ENCODE results near the gene CARD9.
A peak's percentile ranks its signal among the peaks of the same experiment; 100 is the strongest.
"Not testable (repeated sequence)": the region's sequence is repeated elsewhere in the genome, so short reads cannot be mapped to it uniquely, and the experiment has no call there.

Gene CARD9

DNA sequence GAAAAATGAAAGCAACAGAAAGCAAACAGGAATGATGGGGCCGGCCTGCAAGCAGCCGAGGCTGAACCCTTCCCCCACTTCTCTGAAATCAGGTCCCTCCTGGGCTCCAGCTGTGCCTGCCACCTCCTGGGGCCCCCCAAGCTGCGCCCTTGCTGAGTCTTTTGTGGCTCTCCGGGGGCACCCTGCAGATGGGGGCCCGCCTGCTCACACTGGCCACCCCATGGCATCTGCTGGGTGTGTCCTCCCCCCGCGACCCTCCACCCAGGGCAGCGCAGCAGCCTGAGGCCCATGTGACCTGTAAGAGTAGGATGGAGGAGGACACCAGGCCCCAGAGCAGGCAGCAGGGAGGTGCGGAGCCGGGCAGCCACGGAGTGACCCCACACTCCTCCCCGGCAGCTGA, 40.4 kb downstream of the CARD9 start:
- DNase-seq, result no peak

DNA sequence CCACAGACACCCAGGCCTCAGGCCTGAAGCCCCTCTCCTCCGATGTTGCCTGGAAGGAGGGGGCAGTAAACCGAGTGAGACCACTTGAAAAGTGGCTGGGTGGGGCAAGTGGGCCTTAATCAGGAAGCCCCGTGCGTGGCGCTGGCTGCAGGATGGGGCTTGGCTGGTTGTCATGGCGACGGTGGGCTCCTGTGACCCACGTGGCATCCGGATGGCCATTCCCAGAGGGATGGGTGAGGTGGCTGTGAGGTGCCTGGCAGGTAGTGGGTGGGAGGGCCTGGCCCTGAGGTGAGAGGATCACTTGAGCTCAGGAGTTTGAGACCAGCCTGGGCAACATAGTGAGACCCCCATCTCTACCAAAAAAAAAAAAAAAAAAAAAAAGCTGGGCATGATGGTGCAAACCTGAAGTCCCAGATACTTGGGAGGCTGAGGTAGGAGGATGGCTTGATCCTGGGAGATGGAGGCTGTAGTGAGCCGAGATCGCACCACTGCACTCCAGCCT, 40.9 kb downstream of the CARD9 start:
- DNase-seq, result no peak

DNA sequence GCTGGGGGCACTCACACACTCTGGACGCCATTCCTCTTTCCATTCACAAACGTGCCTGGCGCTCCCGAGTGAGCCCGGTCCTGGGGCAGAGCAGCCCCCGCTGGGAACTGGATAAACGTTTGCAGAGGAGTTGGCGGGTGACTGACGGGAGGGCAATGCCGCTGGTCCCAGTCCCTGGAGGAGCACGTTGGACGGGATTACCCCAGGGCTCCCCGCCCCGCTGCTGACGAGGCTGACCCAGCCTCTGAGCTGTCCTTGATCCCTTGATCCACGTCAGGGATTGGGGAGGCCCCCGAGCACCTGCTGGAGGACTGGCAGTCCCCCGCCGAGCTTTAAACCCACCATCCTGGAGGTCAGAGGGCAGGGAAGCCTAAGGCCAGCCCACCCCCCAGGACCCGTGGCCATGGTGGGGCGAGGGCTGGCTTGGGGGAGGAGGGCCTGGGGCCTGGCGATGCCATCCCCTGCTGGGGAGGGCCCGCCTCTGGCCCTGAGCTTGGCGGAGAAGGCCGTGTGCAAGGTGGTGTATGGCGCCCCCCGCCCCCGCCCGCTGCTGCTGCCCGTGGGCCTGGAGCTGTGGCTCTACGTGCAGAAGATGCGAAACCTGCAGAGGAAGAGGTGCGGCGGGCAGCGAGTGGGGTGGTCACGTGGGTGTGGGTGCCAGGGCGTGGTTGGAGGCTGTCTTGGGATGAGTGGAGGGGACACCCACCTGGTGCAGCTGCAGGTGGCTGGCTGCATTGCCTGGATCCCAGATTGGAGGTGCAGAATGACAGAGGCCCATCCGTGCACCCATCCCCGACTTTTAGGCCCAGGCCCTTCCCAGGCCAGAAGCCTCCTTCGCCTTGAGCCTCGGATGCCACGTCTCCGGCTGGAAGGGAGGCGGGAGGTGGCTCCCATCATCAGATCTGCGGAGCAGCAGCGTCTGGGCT, 41.6 kb downstream of the CARD9 start:
- DNase-seq, result no peak

DNA sequence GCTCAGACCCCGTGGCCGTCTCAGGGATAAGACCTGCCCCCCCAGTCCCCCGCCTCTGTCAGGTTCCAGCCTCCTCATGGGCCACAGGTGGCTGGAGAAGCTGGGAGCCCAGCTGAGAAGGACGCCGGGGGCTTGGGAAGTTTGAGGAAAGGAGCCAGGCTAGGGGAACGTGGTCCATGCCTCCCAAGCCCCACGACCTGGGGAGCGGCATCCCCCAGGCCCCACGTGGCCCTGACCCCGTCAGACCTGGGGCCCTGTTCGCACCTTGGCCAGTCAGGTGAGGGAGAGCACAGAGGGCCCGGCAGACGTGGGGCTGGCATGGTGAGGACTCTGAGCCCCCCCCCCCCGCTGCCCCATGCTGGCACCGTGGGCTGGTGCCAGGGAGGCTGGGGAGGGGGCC, 42.4 kb downstream of the CARD9 start:
- DNase-seq, result no peak

DNA sequence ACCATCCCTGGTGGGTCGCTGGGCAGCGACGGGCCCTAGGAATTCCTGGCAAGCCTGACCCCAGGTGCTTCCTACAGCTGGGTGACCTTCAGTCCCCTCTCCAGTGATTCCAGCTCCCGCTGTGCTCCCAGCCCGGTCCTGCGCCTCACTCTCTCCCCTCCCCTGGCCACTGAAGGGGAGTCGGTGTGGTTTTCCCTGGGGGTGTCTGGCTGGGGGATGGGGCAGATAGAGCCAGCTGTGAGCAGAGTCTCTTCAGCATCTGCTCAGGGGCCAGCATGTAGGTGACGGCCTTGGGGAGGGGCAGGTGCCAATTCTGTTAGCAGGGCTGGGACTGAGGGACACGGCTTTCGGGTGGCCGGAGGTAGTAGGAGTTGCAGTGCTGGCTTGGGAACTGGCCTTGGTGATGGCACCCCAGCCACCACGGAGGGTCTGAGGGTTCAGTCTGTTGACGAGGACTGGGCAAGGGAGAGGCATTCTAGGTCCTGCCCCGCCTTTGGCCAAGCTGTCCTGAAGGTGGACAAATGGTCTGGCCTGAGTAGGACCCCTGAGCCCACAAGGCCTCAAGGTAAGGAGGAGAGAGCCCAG, 43.0 kb downstream of the CARD9 start:
- DNase-seq, result no peak

DNA sequence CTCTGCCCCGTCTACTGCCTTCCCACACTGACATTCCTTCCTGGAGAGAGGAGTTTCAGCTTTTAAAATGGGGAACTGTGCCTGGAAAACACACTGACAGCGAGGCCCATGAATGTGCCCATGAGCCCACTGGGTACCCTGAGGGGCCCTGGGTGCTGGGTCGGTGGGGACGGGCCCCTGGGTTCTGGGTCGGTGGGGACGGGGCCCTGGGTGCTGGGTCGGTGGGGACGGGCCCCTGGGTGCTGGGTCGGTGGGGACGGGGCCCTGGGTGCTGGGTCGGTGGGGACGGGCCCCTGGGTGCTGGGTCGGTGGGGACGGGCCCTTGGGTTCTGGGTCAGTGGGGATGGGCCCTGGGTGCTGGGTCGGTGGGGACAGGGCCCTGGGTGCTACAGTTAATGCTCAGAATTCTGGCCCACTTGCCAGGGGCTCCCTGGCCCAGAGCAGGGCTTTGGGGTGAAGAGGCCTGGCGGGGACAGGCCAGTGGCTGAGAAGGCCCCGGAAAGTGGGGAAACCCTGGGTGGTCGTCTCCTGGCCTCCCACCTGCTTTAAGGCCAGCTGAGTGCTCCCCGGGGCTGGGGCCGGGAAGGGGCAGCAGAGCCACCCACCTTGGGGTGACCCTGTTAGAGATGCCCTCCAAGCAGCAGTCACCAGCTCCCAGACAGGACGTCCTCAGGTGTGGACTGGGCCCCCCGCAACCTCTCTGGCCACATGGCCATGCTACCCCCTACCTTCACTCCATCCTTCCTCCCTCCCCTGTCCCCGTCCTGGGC, 43.6 kb downstream of the CARD9 start:
- no peak for DNase-seq

DNA sequence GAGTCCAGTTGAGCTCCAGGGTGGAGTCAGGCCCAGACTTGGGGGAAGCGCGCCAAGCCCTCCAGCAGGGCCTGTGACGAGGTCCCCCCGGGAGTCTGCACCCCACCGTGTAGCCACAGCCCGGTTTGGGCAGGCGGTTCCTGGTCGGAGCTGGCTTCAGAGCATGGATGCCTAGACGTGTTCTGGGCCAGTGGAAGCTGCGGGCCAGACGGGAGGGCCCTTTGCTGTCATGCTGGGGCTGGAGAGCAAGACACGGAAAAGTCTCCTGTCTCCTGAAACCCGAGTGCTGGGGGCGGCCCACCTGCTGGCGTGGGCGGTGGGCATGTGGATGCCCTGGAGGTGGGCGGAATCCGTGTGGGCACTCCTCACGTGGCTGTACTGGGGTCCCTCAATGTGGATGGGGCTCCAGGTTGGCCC, 44.2 kb downstream of the CARD9 start:
- DNase-seq, result no peak

DNA sequence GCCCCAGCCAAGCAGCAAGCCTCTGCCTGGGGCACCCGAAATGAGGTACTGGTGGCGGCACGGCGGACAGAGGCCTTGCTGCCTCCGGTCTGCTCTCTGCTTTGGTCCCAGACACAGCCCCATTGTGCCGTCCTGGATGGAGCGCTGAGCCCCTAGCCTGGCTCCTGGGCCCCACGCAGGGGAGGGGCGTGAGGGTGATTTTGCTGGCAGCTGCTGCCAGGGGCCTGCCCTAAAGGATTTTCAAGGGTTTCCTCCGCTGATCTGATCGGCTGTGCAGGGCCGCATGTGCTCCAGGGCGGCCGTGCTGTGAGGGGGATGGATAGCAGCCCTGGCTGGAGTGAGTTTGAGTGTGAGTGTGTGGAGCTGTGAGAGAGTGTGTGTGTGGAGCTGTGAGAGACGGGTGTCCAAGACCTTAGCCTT, 44.8 kb downstream of the CARD9 start:
- no peak for DNase-seq

DNA sequence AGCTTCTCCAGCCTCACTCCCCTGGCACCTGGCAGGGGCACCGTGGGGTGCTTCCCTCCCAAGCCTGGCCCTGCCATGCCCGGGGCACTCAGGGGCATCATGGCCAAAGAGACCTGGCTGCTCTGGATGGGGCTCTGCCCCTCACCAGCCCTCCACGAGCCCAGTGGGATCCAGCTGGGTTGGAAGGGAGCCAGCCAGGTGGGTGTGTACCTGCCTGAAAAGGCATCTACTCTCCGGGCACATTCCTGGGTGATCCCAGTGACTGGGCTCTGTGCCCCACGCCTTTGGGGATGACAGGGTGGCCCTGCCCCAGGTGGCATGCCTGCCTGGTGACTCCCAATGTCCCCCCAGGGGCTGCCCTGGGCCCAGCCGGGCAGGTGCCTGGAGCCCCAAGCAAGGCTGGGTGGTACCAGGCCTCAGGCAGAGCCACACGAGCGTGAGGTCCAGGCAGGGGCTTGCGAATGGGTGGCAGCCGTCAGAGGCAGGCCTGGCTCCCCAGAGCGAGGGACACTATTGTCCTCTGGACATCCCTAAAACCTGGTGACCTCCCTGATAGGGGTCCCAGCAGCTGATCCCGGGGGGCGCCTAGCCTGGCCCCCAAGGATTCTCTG, 45.4 kb downstream of the CARD9 start:
- DNase-seq, result no peak

DNA sequence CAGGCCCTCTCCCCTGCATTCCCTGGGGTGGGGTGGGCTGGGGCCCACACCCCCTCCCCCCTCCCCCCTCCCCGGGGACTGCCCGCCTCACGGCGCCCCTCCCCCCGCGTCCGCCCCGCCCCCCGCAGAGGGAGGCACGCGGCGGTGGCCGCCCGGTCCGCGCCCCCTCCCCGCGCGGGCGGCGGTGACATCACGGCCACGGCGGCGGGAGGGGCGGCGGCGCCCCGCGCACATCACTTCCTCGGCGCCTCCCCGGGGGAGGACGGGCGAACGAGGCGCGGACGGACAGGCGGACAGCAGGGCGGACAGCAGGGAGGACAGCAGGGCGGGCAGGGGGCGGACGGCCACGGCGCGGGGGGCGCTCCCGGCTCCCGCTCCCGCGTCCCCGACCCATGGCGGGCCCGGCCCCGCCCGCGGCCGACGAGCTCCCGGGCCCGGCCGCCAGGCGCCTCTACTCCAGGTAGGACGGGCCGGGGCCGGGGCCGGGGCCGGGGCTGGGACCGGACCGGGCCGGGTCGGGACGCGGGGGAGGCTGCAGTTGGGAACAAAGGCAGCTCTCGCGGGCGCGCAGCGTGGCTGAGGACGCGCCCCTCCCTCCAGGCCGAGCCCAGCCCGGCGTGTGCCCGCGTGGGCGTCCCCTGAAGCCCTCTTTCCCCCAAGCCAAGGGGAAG, 46.0 kb downstream of the CARD9 start, which contains the start of gene GPSM1:
GPSM1 (plus strand) TSS at position 236 of the 671 bp plus-strand sequence; CDS start at position 393, 157 bp downstream.
- DNase-seq, result no peak

DNA sequence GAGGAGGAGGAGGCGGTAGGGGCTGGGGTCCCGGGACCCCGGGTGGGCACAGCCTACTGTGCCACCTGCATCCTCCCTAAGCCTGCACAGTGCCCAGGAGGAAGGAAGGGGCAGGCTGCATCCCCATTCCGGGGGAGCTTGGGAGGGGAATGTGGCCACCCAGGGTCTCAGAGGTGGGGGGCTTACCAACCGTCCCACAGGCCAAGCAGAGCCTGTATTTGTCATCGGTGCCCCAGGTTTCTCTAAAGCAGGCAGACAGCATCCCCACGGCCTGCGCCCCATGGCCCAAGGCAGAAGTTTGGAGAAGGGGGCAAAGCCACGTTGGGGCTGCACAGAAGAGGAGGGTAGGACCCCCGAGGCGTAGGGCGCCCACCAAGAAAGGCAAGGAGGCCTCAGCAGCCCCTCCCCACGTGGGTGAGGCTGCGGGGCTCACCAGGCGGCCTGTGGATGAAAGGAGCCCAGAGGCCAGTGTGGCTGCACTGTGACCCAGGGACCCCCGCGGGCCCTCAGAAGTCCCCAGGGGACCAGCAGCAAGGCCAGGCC, 46.6 kb downstream of the CARD9 start:
- DNase-seq, result no peak

DNA sequence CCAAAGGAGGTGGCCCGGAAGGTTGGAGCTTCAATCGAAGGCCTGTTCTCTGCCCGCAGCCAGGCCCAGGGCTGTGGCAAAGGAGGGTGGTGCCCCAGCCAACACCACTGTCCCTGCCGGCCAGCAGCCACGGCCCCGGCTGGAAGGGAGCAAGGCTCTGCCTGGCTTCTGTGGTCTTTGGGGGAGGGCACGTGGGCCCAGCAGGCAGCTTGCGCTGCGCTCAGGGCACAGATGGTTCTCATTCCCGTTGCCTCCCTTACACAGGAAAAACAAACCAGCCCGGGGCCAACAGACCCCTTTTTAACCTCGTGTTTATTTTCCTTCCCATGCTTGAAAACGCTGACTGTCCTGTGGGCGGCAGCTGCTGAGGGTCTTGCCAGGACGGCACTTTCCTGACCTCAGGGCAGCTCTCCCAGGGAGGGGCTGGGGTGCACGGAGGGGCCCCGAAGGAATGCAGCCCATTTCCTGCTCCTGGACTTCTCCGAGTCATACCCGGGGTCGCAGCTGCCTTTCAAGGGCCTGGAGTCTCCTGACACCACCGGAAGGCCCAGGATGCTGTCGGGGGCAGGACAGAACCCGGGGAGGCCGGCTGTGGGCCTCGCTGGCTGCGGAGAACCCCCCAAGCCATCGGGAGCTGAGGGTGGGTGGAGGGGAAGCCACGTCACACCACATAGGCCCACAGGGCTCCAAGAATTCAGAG, 47.3 kb downstream of the CARD9 start:
- DNase-seq, result peak; percentile 23

DNA sequence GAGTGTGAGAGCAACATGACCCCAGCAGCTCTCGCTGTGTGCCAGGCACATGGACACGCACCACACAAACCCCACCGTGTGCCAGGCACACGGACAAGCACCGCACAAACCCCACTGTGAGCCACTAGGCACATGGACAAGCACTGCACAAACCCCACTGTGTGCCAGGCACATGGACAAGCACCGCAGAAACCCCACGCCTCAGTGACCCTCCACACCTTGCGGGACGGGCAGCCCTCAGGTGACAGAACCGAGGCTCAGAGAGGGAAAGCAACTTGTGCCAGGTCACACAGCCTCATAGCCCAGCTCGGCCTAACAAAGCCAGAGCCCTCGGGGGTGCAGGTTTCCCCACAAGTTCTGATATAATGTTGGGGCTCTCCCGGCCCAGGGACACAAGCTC, 48.1 kb downstream of the CARD9 start:
- DNase-seq, result no peak

DNA sequence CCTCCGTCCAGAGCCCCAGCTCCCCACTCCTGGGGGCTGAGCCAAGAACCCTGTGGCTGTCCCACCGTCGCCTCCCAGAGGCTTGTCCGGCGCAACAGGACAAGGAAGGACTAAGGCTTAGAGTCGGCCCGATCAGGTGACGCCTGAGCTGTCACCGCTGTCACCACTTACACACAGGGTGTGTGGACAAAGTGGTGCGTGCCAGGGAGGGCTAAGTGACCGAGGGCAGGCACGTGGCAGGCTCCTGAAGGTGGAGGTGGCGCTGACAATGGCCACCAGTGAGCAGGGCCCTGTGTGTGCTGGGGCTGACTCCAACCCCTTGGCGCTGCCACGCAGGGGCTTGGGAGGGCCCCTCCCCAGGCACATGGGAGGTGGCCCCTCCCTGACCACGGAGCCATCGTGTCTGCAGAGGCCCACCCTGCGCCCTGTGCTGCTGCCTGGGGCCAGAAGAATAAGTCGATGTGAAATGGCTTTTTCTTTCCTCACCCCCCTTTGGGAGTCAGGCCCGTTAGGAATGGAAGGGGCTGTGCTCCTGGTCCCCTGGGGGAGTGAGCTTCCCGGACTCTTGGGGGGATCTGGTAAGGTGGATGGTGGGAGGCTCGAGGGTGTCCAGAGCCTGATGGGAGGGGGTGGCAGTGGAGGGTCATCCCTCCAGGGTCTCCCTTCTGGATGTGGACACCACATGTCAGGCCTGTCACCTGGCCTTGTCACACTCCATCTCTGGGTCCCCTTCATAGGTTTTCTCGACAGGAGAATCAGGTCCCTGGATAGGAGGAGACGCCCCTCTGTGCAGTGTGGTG, 48.8 kb downstream of the CARD9 start:
- no peak for DNase-seq

DNA sequence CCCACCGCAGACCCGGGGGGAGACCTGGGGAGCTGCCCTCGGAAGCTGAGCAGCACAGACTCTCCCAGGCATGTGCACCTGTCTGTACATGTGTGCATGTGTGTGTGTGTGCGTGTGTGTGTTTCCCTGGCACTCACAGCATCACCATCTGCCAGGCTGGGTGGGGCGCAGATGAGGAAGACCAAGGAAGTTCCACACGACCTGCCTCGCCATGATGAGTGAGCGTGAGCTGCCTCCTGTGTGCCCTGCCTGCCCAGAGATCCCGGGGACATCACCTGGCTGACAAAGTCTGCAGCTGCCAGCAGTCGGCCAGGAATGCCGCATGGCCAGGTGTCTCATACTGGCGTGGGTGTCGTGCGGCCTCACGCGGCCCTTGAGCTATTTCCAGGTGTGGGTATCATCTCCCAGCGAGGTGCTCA, 50.1 kb downstream of the CARD9 start:
- no peak for DNase-seq

DNA sequence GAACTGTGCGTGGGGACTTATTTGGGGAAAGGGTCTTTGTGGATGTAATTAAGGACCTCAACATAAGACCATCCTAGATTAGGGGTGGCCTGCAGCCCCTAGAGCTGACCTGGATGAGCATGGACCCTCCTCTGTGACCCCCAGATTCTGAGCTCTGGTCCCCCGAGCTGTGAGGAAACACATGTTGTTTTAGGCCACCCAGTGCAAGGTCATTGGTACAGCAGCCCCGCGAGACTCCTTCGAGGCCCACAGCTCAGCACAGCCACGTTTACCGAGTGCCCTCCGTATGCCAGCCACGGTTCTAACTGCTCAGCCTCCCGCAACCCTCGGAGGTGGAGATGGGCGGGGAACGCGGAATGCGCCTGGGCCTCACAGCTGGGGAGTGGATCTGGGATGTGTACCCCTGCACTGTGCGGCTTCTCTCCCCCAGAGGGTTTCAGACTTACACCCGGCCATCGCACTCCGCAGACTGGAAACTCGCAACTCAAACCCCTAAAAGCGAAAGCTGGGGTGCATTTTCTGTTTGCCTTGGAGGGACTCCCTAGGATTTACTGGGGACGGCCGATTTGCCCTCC, 50.6 kb downstream of the CARD9 start:
- DNase-seq, result no peak

DNA sequence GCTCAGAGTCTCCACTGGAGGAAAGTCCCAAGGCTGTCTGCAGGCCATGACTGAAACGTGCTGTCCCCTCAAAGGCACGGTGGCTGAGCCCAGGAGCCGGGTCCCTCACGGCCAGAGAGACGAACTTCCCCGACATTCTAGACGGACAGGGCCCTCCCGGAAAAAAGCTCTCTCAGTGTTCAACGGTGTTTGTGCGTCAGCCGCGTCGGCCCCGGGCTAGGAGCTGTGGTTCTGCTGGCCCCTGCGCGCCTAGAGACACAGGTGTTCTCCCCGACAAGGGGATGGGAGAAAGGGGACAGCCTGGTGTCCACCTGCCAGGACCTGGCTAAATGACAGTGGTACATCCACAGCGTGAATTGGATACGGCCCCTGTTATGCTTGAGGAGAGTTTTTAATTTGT, 51.9 kb downstream of the CARD9 start:
- DNase-seq, result no peak

DNA sequence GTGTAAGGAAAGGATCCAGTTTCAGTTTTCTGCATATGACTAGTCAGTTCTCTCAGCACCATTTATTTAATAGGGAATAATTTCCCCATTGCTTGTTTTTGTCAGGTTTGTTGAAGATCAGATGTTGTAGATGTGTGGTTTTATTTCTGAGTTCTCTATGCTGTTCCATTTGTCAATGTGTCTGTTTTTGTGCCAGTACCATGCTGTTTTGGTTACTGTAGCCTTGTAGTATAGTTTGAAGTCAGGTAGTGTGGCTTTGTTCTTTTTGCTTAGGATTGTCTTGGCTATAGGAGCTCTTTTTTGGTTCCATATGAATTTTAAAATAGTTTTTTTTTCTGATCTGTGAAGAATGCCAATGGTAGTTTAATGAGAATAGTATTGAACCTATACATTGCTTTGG, 52.5 kb downstream of the CARD9 start:
- DNase-seq, result not testable (repeated sequence)

DNA sequence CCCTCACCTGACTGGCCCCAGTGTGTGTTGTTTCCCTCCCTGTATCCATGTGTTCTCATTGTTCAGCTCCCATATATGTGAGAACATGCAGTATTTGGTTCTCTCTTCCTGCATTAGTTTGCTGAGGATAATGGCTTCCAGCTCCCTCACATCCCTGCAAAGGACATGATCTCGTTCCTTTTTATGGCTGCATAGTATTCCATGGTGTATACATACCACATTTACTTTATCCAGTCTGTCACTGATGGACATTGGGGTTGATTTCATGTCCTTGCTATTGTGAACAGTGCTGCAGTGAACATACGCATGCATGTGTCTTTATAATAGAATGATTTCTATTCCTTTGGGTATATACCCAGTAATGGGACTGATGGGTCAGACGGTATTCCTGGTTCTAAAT, 53.5 kb downstream of the CARD9 start:
- not testable (repeated sequence) for DNase-seq

DNA sequence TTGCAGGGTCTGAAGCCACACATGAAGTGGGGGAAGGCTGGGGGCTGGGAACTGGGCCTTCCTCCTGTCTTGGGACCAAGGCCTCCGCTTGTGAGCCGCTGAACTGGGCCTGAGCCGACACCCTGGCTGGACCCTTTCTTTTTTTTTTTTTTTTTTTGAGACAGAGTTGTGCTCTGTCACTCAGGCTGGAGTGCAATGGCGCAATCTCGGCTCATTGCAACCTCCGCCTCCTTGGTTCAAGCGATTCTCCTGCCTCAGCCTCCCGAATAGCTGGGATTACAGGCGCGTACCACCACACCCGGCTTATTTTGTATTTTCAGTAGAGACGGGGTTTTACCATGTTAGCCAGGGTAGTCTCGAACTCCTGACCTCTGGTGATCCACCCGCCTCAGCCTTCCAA, 54.2 kb downstream of the CARD9 start:
- DNase-seq, result not testable (repeated sequence)
